IgD-negative memory B cell (primary cell): ENCODE results near the gene TPK1. TPM values are rescaled to one million over a fixed set of nuclear protein-coding genes. Genes with fewer than 3 reads are reported as not detected.

Source experiments
- H3K27ac Mint-ChIP-seq, 3 donors: one replicate each; pipeline ENCODE4 v1.8.0; 2020 to 2022; ENCODE audit warnings: mild to moderate bottlenecking in 3 of 3, mixed read lengths in 3 of 3, moderate library complexity in 1 of 3
- H3K27me3 Mint-ChIP-seq: one replicate; pipeline ENCODE4 v1.8.0; 2021; ENCODE audit warnings: mixed read lengths
- H3K36me3 Mint-ChIP-seq: one replicate; pipeline ENCODE4 v1.8.0; 2020; ENCODE audit warnings: mild to moderate bottlenecking, mixed read lengths
- H3K4me1 Mint-ChIP-seq, 3 donors: one replicate each; pipeline ENCODE4 v1.8.0; 2020 to 2022; ENCODE audit warnings: mixed read lengths in 3 of 3, mild to moderate bottlenecking in 1 of 3
- H3K4me3 Mint-ChIP-seq, 4 donors: one replicate each; pipeline ENCODE4 v1.8.0; 2020 to 2022; ENCODE audit warnings: mild to moderate bottlenecking in 4 of 4, mixed read lengths in 4 of 4, moderate library complexity in 3 of 4
- H3K9me3 Mint-ChIP-seq, 3 donors: one replicate each; pipeline ENCODE4 v1.8.0; 2020 to 2021; ENCODE audit warnings: mixed read lengths in 3 of 3, mild to moderate bottlenecking in 1 of 3
- polyA plus RNA-seq: library from polyadenylated mRNA; unstranded; fragments of 300-500 nt; fragmentation: Illumina TruSeq; gene quantifications from one replicate; pipeline ENCODE4 v1.2.3, GENCODE V29; 2021

The TPK1 gene
- polyA plus RNA-seq, 1 donor from 2014 or later, result 16.8 TPM

- H3K4me3 Mint-ChIP-seq, result no peak overlapping the region
- no peaks in the 10 kb centered on the region for H3K27me3 Mint-ChIP-seq
- H3K4me1 Mint-ChIP-seq, result peaks cover 0 to 2% (median 0%) of the 10 kb centered on the region in 3 donors
- peaks cover 6% of the 10 kb centered on the region for H3K36me3 Mint-ChIP-seq
- peaks cover 0 to 3% (median 0%) of the 10 kb centered on the region in 3 donors for H3K9me3 Mint-ChIP-seq
- H3K27ac Mint-ChIP-seq, result no peak overlapping the region
Observed at GRCh38 chr7:144691240-144691639, 144.6 kb downstream of the TPK1 start.

GRCh38 chr7:144682581-144683280, 153.1 kb downstream of the TPK1 start:
- H3K36me3 Mint-ChIP-seq, result peaks cover 11% of the 10 kb centered on the region
- no peak overlapping the region for H3K4me3 Mint-ChIP-seq
- H3K4me1 Mint-ChIP-seq, result no peaks in the 10 kb centered on the region
- no peaks in the 10 kb centered on the region for H3K27me3 Mint-ChIP-seq
- peak overlapping the region in 1 of 3 donors; percentile 21 for H3K27ac Mint-ChIP-seq
- no peaks in the 10 kb centered on the region for H3K9me3 Mint-ChIP-seq

GRCh38 chr7:144676492-144676891, 159.4 kb downstream of the TPK1 start:
- H3K27me3 Mint-ChIP-seq, result no peaks in the 10 kb centered on the region
- H3K4me1 Mint-ChIP-seq, result no peaks in the 10 kb centered on the region
- no peaks in the 10 kb centered on the region for H3K9me3 Mint-ChIP-seq
- no peak overlapping the region for H3K4me3 Mint-ChIP-seq
- peaks cover 9% of the 10 kb centered on the region for H3K36me3 Mint-ChIP-seq
- H3K27ac Mint-ChIP-seq, result no peak overlapping the region

- H3K36me3 Mint-ChIP-seq, result peaks cover 7% of the 10 kb centered on the region
- no peaks in the 10 kb centered on the region for H3K9me3 Mint-ChIP-seq
- H3K27me3 Mint-ChIP-seq, result no peaks in the 10 kb centered on the region
- H3K4me1 Mint-ChIP-seq, result peaks cover 0 to 2% (median 0%) of the 10 kb centered on the region in 3 donors
- no peak overlapping the region for H3K4me3 Mint-ChIP-seq
- no peak overlapping the region for H3K27ac Mint-ChIP-seq
Observed at GRCh38 chr7:144674550-144674949, 161.3 kb downstream of the TPK1 start.

- H3K9me3 Mint-ChIP-seq, result no peaks in the 10 kb centered on the region
- H3K4me3 Mint-ChIP-seq, result no peak overlapping the region
- H3K36me3 Mint-ChIP-seq, result peaks cover 3% of the 10 kb centered on the region
- H3K4me1 Mint-ChIP-seq, result peaks cover 0 to 2% (median 0%) of the 10 kb centered on the region in 3 donors
- H3K27ac Mint-ChIP-seq, result no peak overlapping the region
- H3K27me3 Mint-ChIP-seq, result no peaks in the 10 kb centered on the region
Observed at GRCh38 chr7:144672869-144673268, 163.0 kb downstream of the TPK1 start.

- no peaks in the 10 kb centered on the region for H3K9me3 Mint-ChIP-seq
- no peak overlapping the region for H3K27ac Mint-ChIP-seq
- H3K4me1 Mint-ChIP-seq, result peaks cover 0 to 2% (median 0%) of the 10 kb centered on the region in 3 donors
- H3K27me3 Mint-ChIP-seq, result no peaks in the 10 kb centered on the region
- H3K36me3 Mint-ChIP-seq, result no peaks in the 10 kb centered on the region
- no peak overlapping the region for H3K4me3 Mint-ChIP-seq
Observed at GRCh38 chr7:144671429-144671828, 164.4 kb downstream of the TPK1 start.

GRCh38 chr7:144670218-144670617, 165.6 kb downstream of the TPK1 start:
- Mint-ChIP-seq H3K4me3 (no peak overlapping the region), H3K27me3 (no peaks in the 10 kb centered on the region), H3K9me3 (no peaks in the 10 kb centered on the region), H3K4me1 (peaks cover 0 to 2% (median 0%) of the 10 kb centered on the region in 3 donors), H3K27ac (no peak overlapping the region), H3K36me3 (no peaks in the 10 kb centered on the region)

- Mint-ChIP-seq H3K27ac (no peak overlapping the region), H3K9me3 (peaks cover 0 to 2% (median 0%) of the 10 kb centered on the region in 3 donors), H3K4me1 (peaks cover 0 to 2% (median 0%) of the 10 kb centered on the region in 3 donors), H3K36me3 (no peaks in the 10 kb centered on the region), H3K27me3 (no peaks in the 10 kb centered on the region), H3K4me3 (no peak overlapping the region)
Observed at GRCh38 chr7:144668503-144668902, 167.3 kb downstream of the TPK1 start.

- H3K4me1 Mint-ChIP-seq, result peaks cover 0 to 4% (median 0%) of the 10 kb centered on the region in 3 donors
- peaks cover 0 to 2% (median 0%) of the 10 kb centered on the region in 3 donors for H3K9me3 Mint-ChIP-seq
- no peaks in the 10 kb centered on the region for H3K27me3 Mint-ChIP-seq
- no peak overlapping the region for H3K27ac Mint-ChIP-seq
- H3K36me3 Mint-ChIP-seq, result no peaks in the 10 kb centered on the region
- no peak overlapping the region for H3K4me3 Mint-ChIP-seq
Observed at GRCh38 chr7:144665689-144666381, 170.0 kb downstream of the TPK1 start.

GRCh38 chr7:144659211-144659610, 176.6 kb downstream of the TPK1 start:
- peaks cover 0 to 14% (median 4%) of the 10 kb centered on the region in 3 donors for H3K4me1 Mint-ChIP-seq
- no peak overlapping the region for H3K27ac Mint-ChIP-seq
- no peaks in the 10 kb centered on the region for H3K9me3 Mint-ChIP-seq
- no peaks in the 10 kb centered on the region for H3K27me3 Mint-ChIP-seq
- H3K36me3 Mint-ChIP-seq, result no peaks in the 10 kb centered on the region
- H3K4me3 Mint-ChIP-seq, result no peak overlapping the region

GRCh38 chr7:144656965-144657517, 178.8 kb downstream of the TPK1 start:
- Mint-ChIP-seq H3K4me1 (peaks cover 6 to 21% (median 8%) of the 10 kb centered on the region in 3 donors), H3K36me3 (peaks cover 6% of the 10 kb centered on the region), H3K27ac (no peak overlapping the region), H3K27me3 (no peaks in the 10 kb centered on the region), H3K4me3 (no peak overlapping the region), H3K9me3 (no peaks in the 10 kb centered on the region)

GRCh38 chr7:144653449-144653848, 182.4 kb downstream of the TPK1 start:
- no peak overlapping the region for H3K27ac Mint-ChIP-seq
- peaks cover 13% of the 10 kb centered on the region for H3K36me3 Mint-ChIP-seq
- H3K27me3 Mint-ChIP-seq, result no peaks in the 10 kb centered on the region
- peaks cover 0 to 3% (median 2%) of the 10 kb centered on the region in 3 donors for H3K9me3 Mint-ChIP-seq
- no peak overlapping the region for H3K4me3 Mint-ChIP-seq
- H3K4me1 Mint-ChIP-seq, result peaks cover 4 to 21% (median 6%) of the 10 kb centered on the region in 3 donors

GRCh38 chr7:144650439-144650838, 185.4 kb downstream of the TPK1 start:
- no peaks in the 10 kb centered on the region for H3K27me3 Mint-ChIP-seq
- peaks cover 4 to 10% (median 6%) of the 10 kb centered on the region in 3 donors for H3K4me1 Mint-ChIP-seq
- peaks cover 25% of the 10 kb centered on the region for H3K36me3 Mint-ChIP-seq

GRCh38 chr7:144649120-144649519, 186.7 kb downstream of the TPK1 start:
- Mint-ChIP-seq H3K9me3 (peaks cover 0 to 3% (median 2%) of the 10 kb centered on the region in 3 donors), H3K36me3 (peaks cover 25% of the 10 kb centered on the region), H3K27ac (no peak overlapping the region), H3K27me3 (no peaks in the 10 kb centered on the region), H3K4me3 (no peak overlapping the region), H3K4me1 (peaks cover 4 to 7% (median 6%) of the 10 kb centered on the region in 3 donors)

More at GRCh38 chr7:144650439-144650838, 185.4 kb downstream of the TPK1 start:
- no peak overlapping the region for H3K27ac Mint-ChIP-seq
- H3K9me3 Mint-ChIP-seq, result peaks cover 0 to 3% (median 2%) of the 10 kb centered on the region in 3 donors
- no peak overlapping the region for H3K4me3 Mint-ChIP-seq

GRCh38 chr7:144641389-144642044, 194.3 kb downstream of the TPK1 start:
- peaks cover 4% of the 10 kb centered on the region for H3K36me3 Mint-ChIP-seq
- no peaks in the 10 kb centered on the region for H3K9me3 Mint-ChIP-seq
- no peak overlapping the region for H3K4me3 Mint-ChIP-seq
- no peaks in the 10 kb centered on the region for H3K27me3 Mint-ChIP-seq
- H3K27ac Mint-ChIP-seq, result peak overlapping the region in 1 of 3 donors; percentile 7
- peaks cover 0 to 1% (median 0%) of the 10 kb centered on the region in 3 donors for H3K4me1 Mint-ChIP-seq
